Naive B cell (primary cell): ENCODE measurements around the gene PARP15. TPM values are rescaled to one million over a fixed set of nuclear protein-coding genes. Genes with fewer than 3 reads are reported as not detected.
"Not testable (repeated sequence)": the region's sequence is repeated elsewhere in the genome, so short reads cannot be mapped to it uniquely, and the experiment has no call there.

ENCODE experiments used
- ATAC-seq, 2 donors: fragments of 150-1000 bp; cut with Tn5 transposase; 2 replicates each; pipeline ENCODE4 v1.10.0; 2021; ENCODE audit warnings: low read depth in 2 of 2, mild to moderate bottlenecking in 2 of 2, moderate library complexity in 2 of 2
- DNase-seq: peaks from one replicate; pipeline ENCODE4 v3.0.0; 2022
- H3K27ac Mint-ChIP-seq, 6 donors: one replicate each; pipeline ENCODE4 v1.8.0; 2020 to 2022; ENCODE audit warnings: mild to moderate bottlenecking in 6 of 6, mixed read lengths in 6 of 6, moderate library complexity in 5 of 6, inconsistent platforms in 2 of 6
- H3K27me3 Mint-ChIP-seq, 3 donors: one replicate each; pipeline ENCODE4 v1.8.0; 2021 to 2022; ENCODE audit warnings: mixed read lengths in 3 of 3, mild to moderate bottlenecking in 1 of 3
- H3K36me3 Mint-ChIP-seq, 2 donors: one replicate each; pipeline ENCODE4 v1.8.0; 2020 to 2022; ENCODE audit warnings: mixed read lengths in 2 of 2, inconsistent platforms in 1 of 2, mild to moderate bottlenecking in 1 of 2
- H3K4me1 Mint-ChIP-seq, 3 donors: one replicate each; pipeline ENCODE4 v1.8.0; 2020 to 2022; ENCODE audit warnings: mixed read lengths in 3 of 3, inconsistent platforms in 1 of 3, mild to moderate bottlenecking in 1 of 3, moderate library complexity in 1 of 3
- H3K4me3 Mint-ChIP-seq, 8 donors: one replicate each; pipeline ENCODE4 v1.8.0; 2020 to 2022; ENCODE audit warnings: mild to moderate bottlenecking in 8 of 8, mixed read lengths in 8 of 8, moderate library complexity in 8 of 8, inconsistent platforms in 2 of 8
- H3K9me3 Mint-ChIP-seq, 7 donors: one replicate each; pipeline ENCODE4 v1.8.0; 2020 to 2022; ENCODE audit warnings: mixed read lengths in 7 of 7, mild to moderate bottlenecking in 5 of 7, inconsistent platforms in 2 of 7, moderate library complexity in 1 of 7
- polyA plus RNA-seq, 6 donors: library from polyadenylated mRNA; unstranded; fragments of 300-500 nt; fragmentation: Illumina TruSeq; gene quantifications; one replicate each; pipeline ENCODE4 v1.2.3, GENCODE V29; 2021; ENCODE audit warnings: low read depth in 6 of 6

Gene PARP15
- polyA plus RNA-seq, 6 donors from 2014 or later, result 10.9 to 24.4 (median 17.8) TPM

- Mint-ChIP-seq H3K4me3 (peak overlapping the region; percentile 86 to 99 (median 97)), H3K36me3 (peaks cover 14 to 17% of the 10 kb centered on the region in 2 donors), H3K27me3 (no peaks in the 10 kb centered on the region), H3K27ac (peak overlapping the region in 5 of 6 donors; percentile 98 to 100 (median 98)), H3K4me1 (peaks cover 60 to 75% (median 73%) of the 10 kb centered on the region in 3 donors), H3K9me3 (no peaks in the 10 kb centered on the region)
- ATAC-seq (no peak), DNase-seq (no peak)
Observed at GRCh38 chr3:122681974-122682409, 104.5 kb downstream of the PARP15 start.

- not testable (repeated sequence) for H3K9me3 Mint-ChIP-seq, H3K27me3 Mint-ChIP-seq
- H3K27ac Mint-ChIP-seq, result peak overlapping the region in 5 of 6 donors; percentile 98 to 100 (median 98)
- ATAC-seq, result peak; percentile 38 to 43
- peak; percentile 60 for DNase-seq
- H3K4me3 Mint-ChIP-seq, result peak overlapping the region; percentile 86 to 99 (median 97)
- H3K36me3 Mint-ChIP-seq, result peaks cover 14 to 17% of the 10 kb centered on the region in 2 donors
- H3K4me1 Mint-ChIP-seq, result peaks cover 67 to 74% (median 71%) of the 10 kb centered on the region in 3 donors
Observed at GRCh38 chr3:122682778-122683411, 105.4 kb downstream of the PARP15 start.

DNA sequence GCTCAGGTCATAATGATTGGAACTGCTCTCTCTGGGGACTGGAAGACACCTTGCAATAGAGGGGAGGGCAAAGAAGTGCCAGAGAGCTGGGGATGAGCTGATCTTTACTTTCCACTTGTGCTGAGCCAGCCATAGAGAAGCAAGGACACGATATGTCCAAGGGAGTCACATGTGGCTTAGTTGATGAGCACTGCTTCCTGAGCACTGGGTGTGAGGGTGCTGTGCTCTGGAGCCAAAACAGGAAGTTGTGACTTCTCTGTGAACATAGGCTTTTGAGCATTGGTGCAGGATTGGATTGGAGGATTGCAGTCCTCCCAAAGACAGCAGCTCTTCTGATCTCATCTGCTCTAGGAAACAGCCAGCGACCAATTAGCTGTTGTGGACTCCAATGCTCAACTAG is 109.8 kb downstream of the PARP15 start:
- H3K4me1 Mint-ChIP-seq, result peaks cover 35 to 43% (median 43%) of the 10 kb centered on the region in 3 donors

More for the DNA sequence above, 109.8 kb downstream of the PARP15 start:
- ATAC-seq (no peak), DNase-seq (no peak)
- Mint-ChIP-seq H3K4me3 (peak overlapping the region in 6 of 8 donors; percentile 18 to 70 (median 38)), H3K36me3 (peaks cover 19 to 42% of the 10 kb centered on the region in 2 donors), H3K27ac (peak overlapping the region in 2 of 6 donors; percentile 79 to 95), H3K9me3 (peaks cover 0 to 5% (median 0%) of the 10 kb centered on the region in 7 donors), H3K27me3 (no peaks in the 10 kb centered on the region)

Other genes with a start within 250 kb of the PARP15 start
- 10 to 100 TPM in 5 of 6 donors, under 1 TPM in 1; 0.77 to 28.5 (median 22.2) TPM for gene MIX23, start 194.4 kb upstream of the PARP15 start, polyA plus RNA-seq
- gene FAM162A, start 193.5 kb upstream of the PARP15 start, polyA plus RNA-seq, result 10 to 100 TPM; 54.9 to 99.9 (median 71.2) TPM
- gene WDR5B, start 161.6 kb upstream of the PARP15 start, polyA plus RNA-seq, result 1 to 10 TPM in 5 of 6 donors, not detected in 1; 1.8 to 3.1 (median 2.6) TPM
- 10 to 100 TPM; 31.5 to 44.1 (median 34.5) TPM for gene KPNA1, start 62.7 kb upstream of the PARP15 start, polyA plus RNA-seq
- 10 to 100 TPM; 13.1 to 26.2 (median 18.8) TPM for gene PARP9, start 13.3 kb upstream of the PARP15 start, polyA plus RNA-seq
- gene DTX3L, start 13.3 kb upstream of the PARP15 start, polyA plus RNA-seq, result 10 to 100 TPM; 10.9 to 34.1 (median 27.0) TPM
- 10 to 100 TPM in 5 of 6 donors, 1 to 10 TPM in 1; 5.9 to 45.2 (median 34.2) TPM for gene PARP14, start 103.2 kb downstream of the PARP15 start, polyA plus RNA-seq
- 10 to 100 TPM in 4 of 6 donors, 1 to 10 TPM in 2; 8.6 to 14.7 (median 10.7) TPM for gene HSPBAP1, start 216.2 kb downstream of the PARP15 start, polyA plus RNA-seq
- 1 to 10 TPM; 3.0 to 5.4 (median 4.3) TPM for gene SLC49A4, start 217.4 kb downstream of the PARP15 start, polyA plus RNA-seq